Activated gamma-delta T cell treated with anti-CD3 and anti-CD28 coated beads, Interleukin-2, amount 50 U/mL, for 16 hours (primary cell): ENCODE data around the gene ARF6.

Experiments
- DNase-seq: peaks from one replicate; pipeline ENCODE4 v3.0.0-alpha.2; 2020; ENCODE audit warnings: low read depth

Gene ARF6

GRCh38 chr14:49940808-49941421 is 48.0 kb downstream of the ARF6 start:
- DNase-seq, result no peak

GRCh38 chr14:49942090-49942489 is 49.2 kb downstream of the ARF6 start:
- no peak for DNase-seq

GRCh38 chr14:49944501-49944900 is 51.6 kb downstream of the ARF6 start:
- DNase-seq, result no peak

GRCh38 chr14:49945448-49946319 is 52.8 kb downstream of the ARF6 start:
- no peak for DNase-seq
